ENCODE measurements around the gene MAGI1.

MAGI1 gene

GRCh38 chr3:65777050-65777449 lies 261.7 kb downstream of the MAGI1 start:
- Histone ChIP-seq H3K36me3 (ENCODE audit: insufficient read depth, low read length) (no peaks in the 10 kb centered on the region), H3K9me3 (ENCODE audit: control insufficient read depth, insufficient read depth, low read length) (no peaks in the 10 kb centered on the region), H3K9ac (ENCODE audit: low read depth, low read length) (no peak overlapping the region), H3K4me1 (ENCODE audit: insufficient read depth, low read length) (no peaks in the 10 kb centered on the region; the same call in 1 of the 2 replicates)

- H3K9me3 ChIP-seq (ENCODE audit: control insufficient read depth, insufficient read depth, low read length) = no peaks in the 10 kb centered on the region
- H3K9ac ChIP-seq (ENCODE audit: low read depth, low read length) = no peak overlapping the region
- no peaks in the 10 kb centered on the region; the same call in 1 of the 2 replicates for H3K4me1 ChIP-seq (ENCODE audit: insufficient read depth, low read length)
- no peaks in the 10 kb centered on the region for H3K36me3 ChIP-seq (ENCODE audit: insufficient read depth, low read length)
Measured at GRCh38 chr3:65776494-65776893, 262.2 kb downstream of the MAGI1 start.

- no peaks in the 10 kb centered on the region for H3K9me3 ChIP-seq (ENCODE audit: control insufficient read depth, insufficient read depth, low read length)
- no peak overlapping the region for H3K9ac ChIP-seq (ENCODE audit: low read depth, low read length)
- no peaks in the 10 kb centered on the region for H3K36me3 ChIP-seq (ENCODE audit: insufficient read depth, low read length)
- H3K4me1 ChIP-seq (ENCODE audit: insufficient read depth, low read length) = no peaks in the 10 kb centered on the region; the same call in 1 of the 2 replicates
Measured at GRCh38 chr3:65776081-65776480, 262.6 kb downstream of the MAGI1 start.

GRCh38 chr3:65772758-65773157 lies 266.0 kb downstream of the MAGI1 start:
- H3K36me3 ChIP-seq (ENCODE audit: insufficient read depth, low read length) = no peaks in the 10 kb centered on the region
- H3K9ac ChIP-seq (ENCODE audit: low read depth, low read length) = no peak overlapping the region
- no peaks in the 10 kb centered on the region for H3K4me1 ChIP-seq (ENCODE audit: insufficient read depth, low read length)
- H3K9me3 ChIP-seq (ENCODE audit: control insufficient read depth, insufficient read depth, low read length) = no peaks in the 10 kb centered on the region

- H3K9ac ChIP-seq (ENCODE audit: low read depth, low read length) = no peak overlapping the region
- H3K36me3 ChIP-seq (ENCODE audit: insufficient read depth, low read length) = no peaks in the 10 kb centered on the region
- 0 out of 2 replicates have a peak, but pooled peaks cover 3% of the 10 kb centered on the region for H3K4me1 ChIP-seq (ENCODE audit: insufficient read depth, low read length)
- no peaks in the 10 kb centered on the region for H3K9me3 ChIP-seq (ENCODE audit: control insufficient read depth, insufficient read depth, low read length)
Measured at GRCh38 chr3:65767551-65767950, 271.2 kb downstream of the MAGI1 start.

GRCh38 chr3:65762235-65762580 lies 276.5 kb downstream of the MAGI1 start:
- no peaks in the 10 kb centered on the region for H3K36me3 ChIP-seq (ENCODE audit: insufficient read depth, low read length)
- H3K9me3 ChIP-seq (ENCODE audit: control insufficient read depth, insufficient read depth, low read length) = no peaks in the 10 kb centered on the region
- H3K9ac ChIP-seq (ENCODE audit: low read depth, low read length) = no peak overlapping the region
- H3K4me1 ChIP-seq (ENCODE audit: insufficient read depth, low read length) = peaks cover 24% of the 10 kb centered on the region

GRCh38 chr3:65761446-65762234 lies 277.1 kb downstream of the MAGI1 start:
- Histone ChIP-seq H3K9me3 (ENCODE audit: control insufficient read depth, insufficient read depth, low read length) (no peaks in the 10 kb centered on the region), H3K36me3 (ENCODE audit: insufficient read depth, low read length) (no peaks in the 10 kb centered on the region), H3K4me1 (ENCODE audit: insufficient read depth, low read length) (peaks cover 24% of the 10 kb centered on the region), H3K9ac (ENCODE audit: low read depth, low read length) (no peak overlapping the region)

- no peaks in the 10 kb centered on the region for H3K9me3 ChIP-seq (ENCODE audit: control insufficient read depth, insufficient read depth, low read length)
- no peak overlapping the region for H3K9ac ChIP-seq (ENCODE audit: low read depth, low read length)
- no peaks in the 10 kb centered on the region for H3K36me3 ChIP-seq (ENCODE audit: insufficient read depth, low read length)
- H3K4me1 ChIP-seq (ENCODE audit: insufficient read depth, low read length) = peaks cover 24% of the 10 kb centered on the region
Measured at GRCh38 chr3:65758876-65759598, 279.7 kb downstream of the MAGI1 start.

- Histone ChIP-seq H3K4me1 (ENCODE audit: insufficient read depth, low read length) (peaks cover 24% of the 10 kb centered on the region), H3K36me3 (ENCODE audit: insufficient read depth, low read length) (no peaks in the 10 kb centered on the region), H3K9me3 (ENCODE audit: control insufficient read depth, insufficient read depth, low read length) (no peaks in the 10 kb centered on the region), H3K9ac (ENCODE audit: low read depth, low read length) (no peak overlapping the region)
Measured at GRCh38 chr3:65758438-65758837, 280.3 kb downstream of the MAGI1 start.

GRCh38 chr3:65752636-65753035 lies 286.1 kb downstream of the MAGI1 start:
- Histone ChIP-seq H3K36me3 (ENCODE audit: insufficient read depth, low read length) (no peaks in the 10 kb centered on the region), H3K4me1 (ENCODE audit: insufficient read depth, low read length) (peaks cover 7% of the 10 kb centered on the region), H3K9me3 (ENCODE audit: control insufficient read depth, insufficient read depth, low read length) (no peaks in the 10 kb centered on the region), H3K9ac (ENCODE audit: low read depth, low read length) (no peak overlapping the region)

- Histone ChIP-seq H3K9me3 (ENCODE audit: control insufficient read depth, insufficient read depth, low read length) (no peaks in the 10 kb centered on the region), H3K4me1 (ENCODE audit: insufficient read depth, low read length) (peaks cover 7% of the 10 kb centered on the region), H3K36me3 (ENCODE audit: insufficient read depth, low read length) (no peaks in the 10 kb centered on the region), H3K9ac (ENCODE audit: low read depth, low read length) (no peak overlapping the region)
Measured at GRCh38 chr3:65751123-65751700, 287.5 kb downstream of the MAGI1 start.

- Histone ChIP-seq H3K4me1 (ENCODE audit: insufficient read depth, low read length) (peaks cover 7% of the 10 kb centered on the region), H3K36me3 (ENCODE audit: insufficient read depth, low read length) (no peaks in the 10 kb centered on the region), H3K9ac (ENCODE audit: low read depth, low read length) (no peak overlapping the region), H3K9me3 (ENCODE audit: control insufficient read depth, insufficient read depth, low read length) (no peaks in the 10 kb centered on the region)
Measured at GRCh38 chr3:65749066-65749465, 289.7 kb downstream of the MAGI1 start.

GRCh38 chr3:65748326-65748725 lies 290.4 kb downstream of the MAGI1 start:
- Histone ChIP-seq H3K9me3 (ENCODE audit: control insufficient read depth, insufficient read depth, low read length) (no peaks in the 10 kb centered on the region), H3K9ac (ENCODE audit: low read depth, low read length) (no peak overlapping the region), H3K4me1 (ENCODE audit: insufficient read depth, low read length) (peaks cover 7% of the 10 kb centered on the region), H3K36me3 (ENCODE audit: insufficient read depth, low read length) (no peaks in the 10 kb centered on the region)

GRCh38 chr3:65746848-65747247 lies 291.9 kb downstream of the MAGI1 start:
- H3K4me1 ChIP-seq (ENCODE audit: insufficient read depth, low read length) = peaks cover 7% of the 10 kb centered on the region

GRCh38 chr3:65745306-65745705 lies 293.4 kb downstream of the MAGI1 start:
- Histone ChIP-seq H3K9ac (ENCODE audit: low read depth, low read length) (no peak overlapping the region), H3K9me3 (ENCODE audit: control insufficient read depth, insufficient read depth, low read length) (no peaks in the 10 kb centered on the region), H3K36me3 (ENCODE audit: insufficient read depth, low read length) (no peaks in the 10 kb centered on the region), H3K4me1 (ENCODE audit: insufficient read depth, low read length) (no peaks in the 10 kb centered on the region)

More at GRCh38 chr3:65746848-65747247, 291.9 kb downstream of the MAGI1 start:
- Histone ChIP-seq H3K9me3 (ENCODE audit: control insufficient read depth, insufficient read depth, low read length) (no peaks in the 10 kb centered on the region), H3K36me3 (ENCODE audit: insufficient read depth, low read length) (no peaks in the 10 kb centered on the region), H3K9ac (ENCODE audit: low read depth, low read length) (no peak overlapping the region)
